Measurements from ENCODE around the gene MAN2A2. TPM values are rescaled to one million over a fixed set of nuclear protein-coding genes. Genes with fewer than 3 reads are reported as not detected.
"Not testable (repeated sequence)": the region's sequence is repeated elsewhere in the genome, so short reads cannot be mapped to it uniquely, and the experiment has no call there.

The MAN2A2 gene
- total RNA-seq, 4 donors from 2014 or later: 27.0 to 80.9 (median 31.7) TPM

GRCh38 chr15:90892498-90893174 lies 10.5 kb upstream of the MAN2A2 start:
- peaks cover 0 to 6% (median 0%) of the 10 kb centered on the region in 4 donors for H3K4me1 ChIP-seq
- 91% methylated on average over 10 of the region's 29 CpGs for WGBS

GRCh38 chr15:90893175-90894090 lies 9.7 kb upstream of the MAN2A2 start:
- Histone ChIP-seq H3K4me3 (no peak overlapping the region), H3K27ac (replicated peaks in 1 of 4) (no peak overlapping the region), H3K4me1 (peaks cover 0 to 3% (median 0%) of the 10 kb centered on the region in 4 donors), H3K9me3 (no peaks in the 10 kb centered on the region), H3K36me3 (peaks cover 50 to 79% (median 73%) of the 10 kb centered on the region in 4 donors), H3K27me3 (no peaks in the 10 kb centered on the region)
- WGBS: 93% methylated on average over 19 of the region's 33 CpGs
- no peak for TF ChIP-seq POLR2AphosphoS5 (IDR thresholded peaks at IDR 0.05)
- TF ChIP-seq POLR2A (IDR thresholded peaks at IDR 0.05; ENCODE audit: low read depth): no peak
- no peak for TF ChIP-seq EP300 (IDR thresholded peaks at IDR 0.05)
- TF ChIP-seq CTCF (IDR thresholded peaks at IDR 0.05): no peak
- DNase-seq (ENCODE audit: extremely low spot score): no peak
- intact Hi-C loops (cut with DNase I): no loop called here

More at GRCh38 chr15:90892498-90893174, 10.5 kb upstream of the MAN2A2 start:
- intact Hi-C loops (cut with DNase I): no loop called here
- Histone ChIP-seq H3K27ac (replicated peaks in 1 of 4) (no peak overlapping the region), H3K9me3 (no peaks in the 10 kb centered on the region), H3K36me3 (peaks cover 50 to 83% (median 76%) of the 10 kb centered on the region in 4 donors), H3K4me3 (no peak overlapping the region), H3K27me3 (no peaks in the 10 kb centered on the region)
- no peak for TF ChIP-seq POLR2AphosphoS5 (IDR thresholded peaks at IDR 0.05)
- no peak for TF ChIP-seq EP300 (IDR thresholded peaks at IDR 0.05)
- no peak for TF ChIP-seq POLR2A (IDR thresholded peaks at IDR 0.05; ENCODE audit: low read depth)
- TF ChIP-seq CTCF (IDR thresholded peaks at IDR 0.05): no peak
- DNase-seq (ENCODE audit: extremely low spot score): no peak

- Histone ChIP-seq H3K4me1 (peaks cover 0 to 3% (median 0%) of the 10 kb centered on the region in 4 donors), H3K36me3 (peaks cover 41 to 58% (median 53%) of the 10 kb centered on the region in 4 donors), H3K27me3 (no peaks in the 10 kb centered on the region), H3K27ac (replicated peaks in 1 of 4) (no peak overlapping the region), H3K9me3 (no peaks in the 10 kb centered on the region), H3K4me3 (no peak overlapping the region)
- no peak for DNase-seq (ENCODE audit: extremely low spot score)
- intact Hi-C loops (cut with DNase I): no loop called here
- TF ChIP-seq CTCF (IDR thresholded peaks at IDR 0.05): no peak
- TF ChIP-seq EP300 (IDR thresholded peaks at IDR 0.05): no peak
- TF ChIP-seq POLR2AphosphoS5 (IDR thresholded peaks at IDR 0.05): no peak
- TF ChIP-seq POLR2A (IDR thresholded peaks at IDR 0.05; ENCODE audit: low read depth): no peak
- whole genome bisulfite sequencing: 76% methylated on average over 6 of the region's 10 CpGs
Observed at GRCh38 chr15:90895571-90896117, 7.5 kb upstream of the MAN2A2 start.

GRCh38 chr15:90897131-90897655 lies 5.9 kb upstream of the MAN2A2 start:
- intact Hi-C loops (cut with DNase I); H3K4me3 ChIP-seq; H3K27ac ChIP-seq (replicated peaks in 1 of 4); H3K27me3 ChIP-seq; H3K9me3 ChIP-seq; DNase-seq (ENCODE audit: extremely low spot score); H3K4me1 ChIP-seq: not testable (repeated sequence)
- H3K36me3 ChIP-seq: peaks cover 28 to 42% (median 38%) of the 10 kb centered on the region in 4 donors
- 94% methylated on average over 14 of the region's 14 CpGs for WGBS

All from esophagus muscularis mucosa (tissue), 4 donors.